ENCODE measurements around the gene MTHFD1.

- TF ChIP-seq REST (IDR thresholded peaks at IDR 0.05; ENCODE audit: insufficient replicate concordance, low read depth) (no peak), CTCF (IDR thresholded peaks at IDR 0.05; ENCODE audit: insufficient read depth, low read length) (no peak), POLR2AphosphoS5 (IDR thresholded peaks at IDR 0.05; ENCODE audit: low read depth) (no peak)
Observed at GRCh38 chr14:64369201-64369600, 19.0 kb upstream of the MTHFD1 start.
